ENCODE measurements around the gene GFY.

Gene GFY

DNA sequence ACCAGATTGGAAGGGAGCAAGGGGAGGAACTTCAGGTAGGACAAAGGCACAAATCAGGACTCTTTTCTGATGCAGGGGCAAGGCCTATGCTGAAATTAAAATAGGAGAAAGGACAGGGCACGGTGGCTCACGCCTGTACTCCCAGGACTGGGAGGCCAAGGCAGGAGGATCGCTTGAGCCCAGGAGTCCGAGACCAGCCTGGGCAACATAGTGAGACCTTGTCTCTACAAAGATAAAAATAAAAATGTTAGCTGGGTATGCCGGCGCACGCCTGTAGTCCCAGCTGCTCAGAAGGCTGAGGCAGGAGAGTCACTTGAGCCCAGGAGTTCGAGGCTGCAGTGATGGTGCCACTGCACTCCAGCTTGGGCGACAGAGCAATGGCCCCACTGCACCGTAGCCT, 10.5 kb downstream of the GFY start:
- Histone ChIP-seq H3K9me2 (ENCODE audit: low read depth, low read length) (no peaks in the 10 kb centered on the region), H3K9ac (ENCODE audit: low read length) (no peak overlapping the region), H3K4me1 (ENCODE audit: insufficient read depth, low read length, severe bottlenecking) (peaks cover 6% of the 10 kb centered on the region), H4K20me1 (ENCODE audit: insufficient read depth, low read length) (no peaks in the 10 kb centered on the region), H2AFZ (ENCODE audit: low read length) (no peak overlapping the region), H3K4me3 (ENCODE audit: low read depth, low read length, poor library complexity, severe bottlenecking) (no peak overlapping the region), H3F3A (ENCODE audit: insufficient read depth, low read length) (no peaks in the 10 kb centered on the region), H3K36me3 (ENCODE audit: insufficient read depth, low read length) (no peaks in the 10 kb centered on the region), H3K27ac (ENCODE audit: low read depth, low read length, poor library complexity, severe bottlenecking) (no peak overlapping the region), H3K9me3 (ENCODE audit: low read length) (no peaks in the 10 kb centered on the region), H3K79me2 (ENCODE audit: insufficient read depth, low read length) (no peaks in the 10 kb centered on the region), H3K4me2 (ENCODE audit: low read length) (no peak overlapping the region), H3K27me3 (ENCODE audit: insufficient read depth, low read length) (peaks cover 15% of the 10 kb centered on the region)
- TF ChIP-seq, protein P1, sequence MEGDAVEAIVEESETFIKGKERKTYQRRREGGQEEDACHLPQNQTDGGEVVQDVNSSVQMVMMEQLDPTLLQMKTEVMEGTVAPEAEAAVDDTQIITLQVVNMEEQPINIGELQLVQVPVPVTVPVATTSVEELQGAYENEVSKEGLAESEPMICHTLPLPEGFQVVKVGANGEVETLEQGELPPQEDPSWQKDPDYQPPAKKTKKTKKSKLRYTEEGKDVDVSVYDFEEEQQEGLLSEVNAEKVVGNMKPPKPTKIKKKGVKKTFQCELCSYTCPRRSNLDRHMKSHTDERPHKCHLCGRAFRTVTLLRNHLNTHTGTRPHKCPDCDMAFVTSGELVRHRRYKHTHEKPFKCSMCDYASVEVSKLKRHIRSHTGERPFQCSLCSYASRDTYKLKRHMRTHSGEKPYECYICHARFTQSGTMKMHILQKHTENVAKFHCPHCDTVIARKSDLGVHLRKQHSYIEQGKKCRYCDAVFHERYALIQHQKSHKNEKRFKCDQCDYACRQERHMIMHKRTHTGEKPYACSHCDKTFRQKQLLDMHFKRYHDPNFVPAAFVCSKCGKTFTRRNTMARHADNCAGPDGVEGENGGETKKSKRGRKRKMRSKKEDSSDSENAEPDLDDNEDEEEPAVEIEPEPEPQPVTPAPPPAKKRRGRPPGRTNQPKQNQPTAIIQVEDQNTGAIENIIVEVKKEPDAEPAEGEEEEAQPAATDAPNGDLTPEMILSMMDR (IDR thresholded peaks at IDR 0.05; ENCODE audit: low read length) = no peak
- no peak for TF ChIP-seq EZH2 (IDR thresholded peaks at IDR 0.05; ENCODE audit: borderline replicate concordance, low read length)

DNA sequence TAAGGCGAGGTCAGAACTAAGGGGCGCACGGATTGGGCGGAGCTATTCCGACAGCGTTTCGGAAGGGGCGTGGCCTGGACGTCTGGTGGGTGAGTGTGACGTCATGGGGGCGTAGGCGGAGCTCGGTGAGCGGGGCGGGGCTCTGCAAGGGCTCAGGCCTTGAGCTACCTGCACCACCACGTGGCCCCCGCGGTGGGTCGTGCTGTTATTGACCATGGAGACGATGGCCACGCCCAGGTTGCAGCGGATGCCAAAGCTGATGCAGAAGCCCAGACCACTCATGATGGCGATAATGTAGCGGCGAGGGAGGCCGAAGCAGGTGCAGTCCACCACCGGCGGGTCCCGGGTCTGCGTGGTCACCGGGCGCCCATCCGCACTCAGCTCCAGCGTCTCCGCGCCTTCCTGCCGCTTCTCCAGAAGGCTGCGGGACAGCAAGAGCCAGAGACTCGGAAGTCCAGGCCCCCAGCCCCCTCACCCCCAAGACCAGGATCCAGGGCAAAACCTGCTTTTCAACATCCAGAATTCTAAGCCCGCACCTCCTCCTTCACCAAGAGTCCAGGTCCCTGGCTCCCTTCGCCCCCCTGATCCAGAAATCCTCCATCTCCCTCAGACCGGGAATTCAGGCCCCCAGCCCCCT, 11.3 kb downstream of the GFY start:
- Histone ChIP-seq H3K9me2 (ENCODE audit: low read depth, low read length) (no peaks in the 10 kb centered on the region), H3K27me3 (ENCODE audit: insufficient read depth, low read length) (peaks cover 19% of the 10 kb centered on the region), H4K20me1 (ENCODE audit: insufficient read depth, low read length) (no peaks in the 10 kb centered on the region), H3K9me3 (ENCODE audit: low read length) (no peaks in the 10 kb centered on the region), H3K4me1 (ENCODE audit: insufficient read depth, low read length, severe bottlenecking) (peaks cover 6% of the 10 kb centered on the region), H3K36me3 (ENCODE audit: insufficient read depth, low read length) (no peaks in the 10 kb centered on the region), H3K9ac (ENCODE audit: low read length) (no peak overlapping the region), H3K79me2 (ENCODE audit: insufficient read depth, low read length) (no peaks in the 10 kb centered on the region), H3K4me2 (ENCODE audit: low read length) (no peak overlapping the region; the same call in 1 of the 2 replicates), H3F3A (ENCODE audit: insufficient read depth, low read length) (no peaks in the 10 kb centered on the region), H2AFZ (ENCODE audit: low read length) (no peak overlapping the region), H3K27ac (ENCODE audit: low read depth, low read length, poor library complexity, severe bottlenecking) (no peak overlapping the region), H3K4me3 (ENCODE audit: low read depth, low read length, poor library complexity, severe bottlenecking) (no peak overlapping the region)
- no peak for TF ChIP-seq EZH2 (IDR thresholded peaks at IDR 0.05; ENCODE audit: borderline replicate concordance, low read length)

DNA sequence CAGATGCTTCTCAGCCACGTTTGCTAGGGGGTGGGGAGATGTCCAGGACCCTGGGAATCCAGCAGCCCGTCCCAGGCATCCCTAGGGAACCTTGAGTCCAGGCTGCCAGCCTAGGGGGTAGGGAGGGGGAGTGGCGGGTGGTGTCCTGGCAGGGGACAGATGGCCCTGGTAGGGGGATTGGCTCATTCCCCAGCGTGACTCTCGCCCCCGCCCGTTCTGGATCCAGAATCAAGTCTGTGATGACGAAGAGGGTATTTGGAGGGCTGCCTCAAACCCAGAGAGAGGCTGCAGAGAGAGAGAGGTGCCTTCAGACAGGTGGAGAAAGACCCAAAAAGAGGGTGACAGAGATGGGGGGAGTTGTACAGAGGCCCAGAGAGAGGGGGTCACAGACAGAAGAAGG, 12.0 kb downstream of the GFY start:
- H3K4me1 ChIP-seq (ENCODE audit: insufficient read depth, low read length, severe bottlenecking) = peaks cover 6% of the 10 kb centered on the region
- H3K9ac ChIP-seq (ENCODE audit: low read length) = no peak overlapping the region
- H3K4me2 ChIP-seq (ENCODE audit: low read length) = no peak overlapping the region
- no peaks in the 10 kb centered on the region for H3K9me2 ChIP-seq (ENCODE audit: low read depth, low read length)
- peaks cover 4% of the 10 kb centered on the region; the same call in 1 of the 2 replicates for H3F3A ChIP-seq (ENCODE audit: insufficient read depth, low read length)
- H3K27ac ChIP-seq (ENCODE audit: low read depth, low read length, poor library complexity, severe bottlenecking) = no peak overlapping the region
- H4K20me1 ChIP-seq (ENCODE audit: insufficient read depth, low read length) = no peaks in the 10 kb centered on the region
- no peak overlapping the region for H2AFZ ChIP-seq (ENCODE audit: low read length)
- H3K4me3 ChIP-seq (ENCODE audit: low read depth, low read length, poor library complexity, severe bottlenecking) = no peak overlapping the region
- no peaks in the 10 kb centered on the region for H3K36me3 ChIP-seq (ENCODE audit: insufficient read depth, low read length)
- TF ChIP-seq EZH2 (IDR thresholded peaks at IDR 0.05; ENCODE audit: borderline replicate concordance, low read length) = no peak
- TF ChIP-seq, protein P1 (IDR thresholded peaks at IDR 0.05; ENCODE audit: low read length) = no peak
- H3K27me3 ChIP-seq (ENCODE audit: insufficient read depth, low read length) = peaks cover 19% of the 10 kb centered on the region
- no peaks in the 10 kb centered on the region for H3K9me3 ChIP-seq (ENCODE audit: low read length)
- no peaks in the 10 kb centered on the region for H3K79me2 ChIP-seq (ENCODE audit: insufficient read depth, low read length)

DNA sequence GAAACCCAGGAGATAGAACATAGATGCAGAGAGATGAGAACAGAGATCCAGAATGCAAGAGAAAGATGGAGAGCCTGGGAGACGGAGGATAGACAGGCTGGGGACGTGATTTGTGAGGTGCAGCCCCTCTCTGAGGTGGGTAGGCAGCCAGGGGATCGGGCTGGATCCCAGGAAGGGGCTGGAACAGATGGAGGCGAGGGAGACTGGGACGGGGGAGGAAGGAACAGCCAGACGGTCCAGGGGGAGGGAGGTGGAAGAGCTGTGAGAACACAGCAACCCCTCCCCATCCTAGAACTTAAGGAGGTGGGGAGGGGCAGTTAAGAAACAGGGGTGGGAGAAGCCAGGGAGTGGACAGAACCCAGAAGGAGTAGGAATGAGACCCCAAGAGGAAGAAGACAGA, 13.1 kb downstream of the GFY start:
- Histone ChIP-seq H3F3A (ENCODE audit: insufficient read depth, low read length) (peaks cover 6% of the 10 kb centered on the region; the same call in 1 of the 2 replicates), H3K27ac (ENCODE audit: low read depth, low read length, poor library complexity, severe bottlenecking) (no peak overlapping the region), H3K79me2 (ENCODE audit: insufficient read depth, low read length) (no peaks in the 10 kb centered on the region), H4K20me1 (ENCODE audit: insufficient read depth, low read length) (no peaks in the 10 kb centered on the region), H3K4me1 (ENCODE audit: insufficient read depth, low read length, severe bottlenecking) (peaks cover 6% of the 10 kb centered on the region), H2AFZ (ENCODE audit: low read length) (no peak overlapping the region), H3K4me3 (ENCODE audit: low read depth, low read length, poor library complexity, severe bottlenecking) (no peak overlapping the region), H3K9me2 (ENCODE audit: low read depth, low read length) (no peaks in the 10 kb centered on the region), H3K4me2 (ENCODE audit: low read length) (no peak overlapping the region), H3K9ac (ENCODE audit: low read length) (no peak overlapping the region), H3K36me3 (ENCODE audit: insufficient read depth, low read length) (no peaks in the 10 kb centered on the region), H3K9me3 (ENCODE audit: low read length) (no peaks in the 10 kb centered on the region), H3K27me3 (ENCODE audit: insufficient read depth, low read length) (peaks cover 19% of the 10 kb centered on the region)
- TF ChIP-seq, protein P1 (IDR thresholded peaks at IDR 0.05; ENCODE audit: low read length) = no peak
- no peak for TF ChIP-seq EZH2 (IDR thresholded peaks at IDR 0.05; ENCODE audit: borderline replicate concordance, low read length)
